ENCODE results near the gene MBD3L5.
"Not testable (repeated sequence)": the region's sequence is repeated elsewhere in the genome, so short reads cannot be mapped to it uniquely, and the experiment has no call there.

- TF ChIP-seq POLR2A (IDR thresholded peaks at IDR 0.05; ENCODE audit: low read depth, low read length); POLR2AphosphoS5 (IDR thresholded peaks at IDR 0.05; ENCODE audit: low read depth, low read length); TAF1 (IDR thresholded peaks at IDR 0.05; ENCODE audit: borderline replicate concordance, low read depth, low read length): not testable (repeated sequence)
Measured at GRCh38 chr19:7049021-7049420, 18.6 kb downstream of the MBD3L5 start, which contains the start of gene MBD3L2.
